ENCODE data around the gene MOGAT2. TPM values are rescaled to one million over a fixed set of nuclear protein-coding genes. Genes with fewer than 3 reads are reported as not detected.
A peak's percentile ranks its signal among the peaks of the same experiment; 100 is the strongest.

Gene MOGAT2
- total RNA-seq, 1 experiment from 2014 or later = 0.39 TPM

DNA sequence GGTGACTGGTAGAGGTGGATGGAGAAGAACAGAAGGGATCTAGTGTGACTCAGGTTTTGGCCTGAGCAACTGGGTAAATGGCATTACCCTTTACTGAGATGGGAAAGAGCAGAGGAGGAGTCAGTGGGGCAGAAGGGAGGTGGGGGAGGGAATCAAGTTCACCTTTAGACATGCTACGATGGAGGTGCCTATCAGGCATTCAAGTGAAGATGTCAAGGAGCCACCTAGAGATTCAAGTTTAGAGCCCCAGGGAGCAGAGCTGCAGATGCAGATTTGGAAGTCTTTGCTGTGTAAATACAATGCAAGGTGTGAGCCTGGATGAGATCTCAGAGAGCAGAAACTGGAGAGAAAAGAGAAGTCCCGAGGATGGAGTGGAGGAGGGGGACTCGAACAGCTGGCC is 979 bp upstream of the MOGAT2 start:
- Mint-ChIP-seq H3K36me3 (ENCODE audit: insufficient read depth, unreplicated experiment) (no peaks in the 10 kb centered on the region), H3K27ac (ENCODE audit: unreplicated experiment) (no peak overlapping the region), H3K4me1 (ENCODE audit: low read depth, unreplicated experiment) (peaks cover 18% of the 10 kb centered on the region), H3K4me3 (ENCODE audit: unreplicated experiment) (no peak overlapping the region), H3K27me3 (ENCODE audit: insufficient read depth, unreplicated experiment) (no peaks in the 10 kb centered on the region), H3K9me3 (ENCODE audit: unreplicated experiment) (no peaks in the 10 kb centered on the region)
- CTCF ChIA-PET = interaction anchor here (0.6 kb wide), 1 partner anchor 39 kb away, joined by 4 read pairs; no protein-coding TSS in a partner anchor
- BruUV-seq (replicated peaks) = no TSS peak
- H3K4me1 ChIP-seq = peaks cover 15% of the 10 kb centered on the region
- no peak for TF ChIP-seq CTCF (IDR thresholded peaks at IDR 0.05; ENCODE audit: insufficient read depth in 1 of 2, low read depth in 1 of 2, low read length in 1 of 2, severe bottlenecking in 1 of 2, unreplicated experiment in 1 of 2)
- no peak overlapping the region for H3K4me3 ChIP-seq (ENCODE audit: low read depth, low read length)
- POLR2A ChIA-PET = no interaction called here
- no peaks in the 10 kb centered on the region for H3K27me3 ChIP-seq (replicated peaks; ENCODE audit: control insufficient read depth, insufficient read depth, low read length)
- H3K9me3 ChIP-seq = no peaks in the 10 kb centered on the region
- intact Hi-C loops (cut with micrococcal nuclease; ENCODE audit: unreplicated experiment) = no loop called here
- H3K36me3 ChIP-seq (ENCODE audit: control insufficient read depth, insufficient read depth, low read length) = no peaks in the 10 kb centered on the region
- DNase-seq = no peak

DNA sequence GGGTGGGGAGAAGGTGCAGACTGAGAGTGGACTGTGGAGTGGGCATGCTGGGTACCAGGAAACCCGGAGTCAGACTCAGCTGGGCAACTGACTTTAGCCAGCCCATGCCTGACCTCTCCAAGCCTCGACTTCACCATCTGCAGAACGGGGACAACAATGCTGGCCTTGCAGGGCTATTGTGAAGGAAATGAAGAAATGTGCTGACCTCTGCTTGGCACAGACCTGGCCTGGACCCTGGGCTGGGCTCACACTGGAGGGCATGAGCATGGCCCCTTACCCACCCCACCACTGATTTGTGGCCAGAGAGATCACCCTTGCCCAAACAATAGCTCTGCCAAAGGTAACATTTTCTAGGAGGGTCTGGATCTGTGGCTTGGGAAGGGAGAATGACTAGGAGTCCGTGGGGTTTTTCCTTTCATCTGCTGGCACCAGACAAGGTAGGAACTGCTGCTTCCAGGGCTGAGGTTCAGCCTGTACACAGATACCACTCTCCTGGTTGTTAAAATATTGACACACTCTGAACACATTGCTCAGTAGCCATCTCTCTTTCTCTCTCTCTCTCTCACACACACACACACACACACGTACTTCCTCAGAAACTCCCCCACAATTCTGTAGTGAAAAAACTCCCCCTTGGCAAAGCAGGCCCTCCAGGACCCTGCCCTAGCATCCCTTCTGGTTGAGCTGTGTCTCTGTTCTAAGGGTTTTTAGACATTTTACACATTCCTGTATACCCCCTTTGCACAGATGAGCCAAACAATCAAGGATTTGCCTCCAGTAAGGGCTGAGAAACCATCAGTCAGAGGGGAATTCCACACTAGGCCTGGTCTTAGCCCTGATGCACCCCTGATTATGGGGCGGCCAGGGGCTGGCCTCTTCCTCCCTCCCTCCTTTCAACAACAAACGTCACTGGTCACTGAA is 1.0 kb downstream of the MOGAT2 start:
- H3K36me3 Mint-ChIP-seq (ENCODE audit: insufficient read depth, unreplicated experiment) = no peaks in the 10 kb centered on the region
- peaks cover 18% of the 10 kb centered on the region for H3K4me1 Mint-ChIP-seq (ENCODE audit: low read depth, unreplicated experiment)
- no peaks in the 10 kb centered on the region for H3K27me3 ChIP-seq (replicated peaks; ENCODE audit: control insufficient read depth, insufficient read depth, low read length)
- no peaks in the 10 kb centered on the region for H3K9me3 ChIP-seq
- peaks cover 28% of the 10 kb centered on the region for H3K4me1 ChIP-seq
- BruUV-seq (replicated peaks) = no TSS peak
- ChIA-PET CTCF (interaction anchor here (0.9 to 1.7 kb wide), 3 partner anchors 45 to 121 kb away, joined by 3 to 4 read pairs (median 3); no protein-coding TSS in a partner anchor), POLR2A (no interaction called here)
- intact Hi-C loops (cut with micrococcal nuclease; ENCODE audit: unreplicated experiment) = no loop called here
- H3K4me3 ChIP-seq (ENCODE audit: low read depth, low read length) = no peak overlapping the region
- no peak for DNase-seq
- no peak for TF ChIP-seq CTCF (IDR thresholded peaks at IDR 0.05; ENCODE audit: insufficient read depth in 1 of 2, low read depth in 1 of 2, low read length in 1 of 2, severe bottlenecking in 1 of 2, unreplicated experiment in 1 of 2)
- H3K27ac Mint-ChIP-seq (ENCODE audit: unreplicated experiment) = peak overlapping the region; percentile 65
- H3K36me3 ChIP-seq (ENCODE audit: control insufficient read depth, insufficient read depth, low read length) = no peaks in the 10 kb centered on the region
- no peaks in the 10 kb centered on the region for H3K9me3 Mint-ChIP-seq (ENCODE audit: unreplicated experiment)
- no peak overlapping the region for H3K4me3 Mint-ChIP-seq (ENCODE audit: unreplicated experiment)
- H3K27me3 Mint-ChIP-seq (ENCODE audit: insufficient read depth, unreplicated experiment) = no peaks in the 10 kb centered on the region

DNA sequence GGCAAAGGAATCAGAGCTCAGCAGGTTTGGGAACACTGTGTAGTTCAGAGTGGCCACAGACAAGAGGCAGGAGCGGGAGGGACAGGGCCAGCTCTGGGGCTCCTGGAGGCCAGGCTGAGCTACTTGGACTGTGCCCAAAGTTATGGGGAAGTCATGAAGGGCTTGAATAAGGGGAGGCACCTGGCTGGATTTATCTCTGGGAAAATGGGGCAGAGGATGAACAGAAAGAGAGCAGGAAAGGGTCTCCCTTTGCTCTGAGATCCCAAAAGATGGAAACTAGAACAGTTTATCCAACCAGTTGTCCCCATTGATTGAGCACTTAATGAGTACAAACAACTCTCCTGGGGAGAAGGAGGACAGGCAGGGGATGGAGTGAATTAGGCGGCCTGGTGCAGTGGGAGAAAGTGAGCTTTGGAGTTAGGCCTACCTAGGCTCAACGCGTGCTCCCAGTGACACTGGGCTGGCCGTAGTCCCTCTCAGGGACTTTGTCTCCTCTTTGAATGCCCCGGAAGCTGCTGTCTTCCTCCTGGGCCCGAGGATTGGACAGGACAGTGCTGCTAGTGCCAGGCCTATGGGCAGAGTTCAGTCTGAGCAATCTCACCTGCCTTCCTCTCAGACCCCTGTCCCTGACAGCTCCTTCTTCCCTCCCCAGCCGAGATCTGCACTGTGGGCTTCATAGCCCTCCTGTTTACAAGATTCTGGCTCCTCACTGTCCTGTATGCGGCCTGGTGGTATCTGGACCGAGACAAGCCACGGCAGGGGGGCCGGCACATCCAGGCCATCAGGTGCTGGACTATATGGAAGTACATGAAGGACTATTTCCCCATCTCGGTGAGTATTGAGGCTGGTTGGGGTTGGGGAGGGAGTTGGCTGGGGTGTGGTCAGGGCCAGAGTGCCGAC is 2.0 kb downstream of the MOGAT2 start:
- TF ChIP-seq CTCF (IDR thresholded peaks at IDR 0.05; ENCODE audit: insufficient read depth in 1 of 2, low read depth in 1 of 2, low read length in 1 of 2, severe bottlenecking in 1 of 2, unreplicated experiment in 1 of 2) = no peak
- BruUV-seq (replicated peaks) = no TSS peak
- Histone ChIP-seq H3K4me3 (ENCODE audit: low read depth, low read length) (no peak overlapping the region), H3K9me3 (no peaks in the 10 kb centered on the region), H3K4me1 (peaks cover 29% of the 10 kb centered on the region), H3K36me3 (ENCODE audit: control insufficient read depth, insufficient read depth, low read length) (no peaks in the 10 kb centered on the region), H3K27me3 (replicated peaks; ENCODE audit: control insufficient read depth, insufficient read depth, low read length) (no peaks in the 10 kb centered on the region)
- H3K4me3 Mint-ChIP-seq (ENCODE audit: unreplicated experiment) = no peak overlapping the region
- peak overlapping the region; percentile 65 for H3K27ac Mint-ChIP-seq (ENCODE audit: unreplicated experiment)
- no peaks in the 10 kb centered on the region for H3K9me3 Mint-ChIP-seq (ENCODE audit: unreplicated experiment)
- CTCF ChIA-PET = interaction anchor here (0.7 to 1.7 kb wide), 4 partner anchors 44 to 122 kb away, joined by 3 to 4 read pairs (median 3); no protein-coding TSS in a partner anchor
- no peaks in the 10 kb centered on the region for H3K36me3 Mint-ChIP-seq (ENCODE audit: insufficient read depth, unreplicated experiment)
- POLR2A ChIA-PET = no interaction called here
- DNase-seq = peak in 1 of 2 experiments; percentile 33
- no peaks in the 10 kb centered on the region for H3K27me3 Mint-ChIP-seq (ENCODE audit: insufficient read depth, unreplicated experiment)
- intact Hi-C loops (cut with micrococcal nuclease; ENCODE audit: unreplicated experiment) = no loop called here
- peaks cover 18% of the 10 kb centered on the region for H3K4me1 Mint-ChIP-seq (ENCODE audit: low read depth, unreplicated experiment)
